Measurements from ENCODE around the gene CLEC17A.

- TF ChIP-seq CTCF (IDR thresholded peaks at IDR 0.05; ENCODE audit: insufficient read depth, low read length) (no peak), POLR2AphosphoS5 (IDR thresholded peaks at IDR 0.05; ENCODE audit: low read depth) (no peak)
These were observed 11.9 kb upstream of the CLEC17A start for GRCh38 chr19:14570864-14571527.

Data from HL-60 (cell line).